Fibroblast of lung (primary cell): ENCODE data around the gene PGA5.
"Not testable (repeated sequence)": the region's sequence is repeated elsewhere in the genome, so short reads cannot be mapped to it uniquely, and the experiment has no call there.

Experiments
- CTCF ChIP-seq, 2 donors: IDR thresholded peaks in 1 of 2; conservative IDR thresholded peaks in 1 of 2; 1 replicate in 1 of 2; 2 replicates in 1 of 2; pipeline ENCODE4 v1.5.1; 2011 to 2012; ENCODE audit warnings: low read length in 2 of 2, control low read depth in 1 of 2, inconsistent platforms in 1 of 2, low read depth in 1 of 2, mild to moderate bottlenecking in 1 of 2
- EZH2 ChIP-seq: IDR thresholded peaks from 2 replicates; pipeline ENCODE4 v1.5.1; 2012; ENCODE audit warnings: low read length, control low read depth, mild to moderate bottlenecking; ENCODE audit errors: missing control alignments

GRCh38 chr11:61245284-61245964 is 4.4 kb downstream of the PGA5 start:
- not testable (repeated sequence) for TF ChIP-seq CTCF (conservative IDR thresholded peaks at IDR 0.05 in 1 of 2, IDR thresholded peaks at IDR 0.05 in 1 of 2; ENCODE audit: low read depth in 1 of 2, low read length in 2 of 2); EZH2
